Caco-2 (cell line): Measurements from ENCODE around the gene ASTN2. TPM values are rescaled to one million over a fixed set of nuclear protein-coding genes. Genes with fewer than 3 reads are reported as not detected.

ENCODE experiments used
- BruUV-seq: library from RNA; stranded (reverse); fragments of 400-500 nt; replicated peaks from 2 replicates; lab custom pipeline; 2021; lab: Mats Ljungman, UMichigan
- CTCF ChIA-PET: fragments of 300-600 bp; sonication (Branson Sonifier 250); formaldehyde crosslinking; loops from one replicate; lab custom pipeline; 2022; ENCODE audit warnings: antibody characterized with exemption; lab: Charles Lee
- POLR2A ChIA-PET: fragments of 300-600 bp; sonication (Branson Sonifier 250); formaldehyde crosslinking; loops from one replicate; lab custom pipeline; 2022; ENCODE audit warnings: antibody characterized with exemption; lab: Charles Lee
- DNase-seq, 2 experiments: peaks; one replicate each; pipeline versions ENCODE4 v3.0.0 to v3.0.0-alpha.2; 2020 to 2022
- H3K27me3 ChIP-seq: replicated peaks from 2 replicates; pipeline ENCODE4 v1.6.0; 2011; ENCODE audit warnings: low read length; ENCODE audit not compliant: control insufficient read depth, insufficient read depth
- H3K36me3 ChIP-seq: 2 replicates; pipeline ENCODE4 v1.5.1; 2011; ENCODE audit warnings: low read length; ENCODE audit not compliant: control insufficient read depth, insufficient read depth
- H3K4me1 ChIP-seq: fragments of 250-450 bp; sonication (Bioruptor Pico); 2 replicates; pipeline ENCODE4 v1.5.1; 2020; ENCODE audit warnings: mild to moderate bottlenecking
- H3K4me3 ChIP-seq: 2 replicates; pipeline ENCODE4 v1.5.1; 2011; ENCODE audit warnings: low read depth, mild to moderate bottlenecking, control low read depth, low read length
- H3K9me3 ChIP-seq: fragments of 250-450 bp; sonication (Bioruptor Pico); 2 replicates; pipeline ENCODE4 v1.5.1; 2020; ENCODE audit warnings: mild to moderate bottlenecking, moderate library complexity
- H3K27ac Mint-ChIP-seq: one replicate; pipeline ENCODE4 v1.8.0; 2022; ENCODE audit warnings: mixed read lengths; ENCODE audit not compliant: unreplicated experiment
- H3K27me3 Mint-ChIP-seq: one replicate; pipeline ENCODE4 v1.8.0; 2022; ENCODE audit warnings: mixed read lengths; ENCODE audit not compliant: insufficient read depth, unreplicated experiment
- H3K36me3 Mint-ChIP-seq: one replicate; pipeline ENCODE4 v1.8.0; 2022; ENCODE audit warnings: mild to moderate bottlenecking, mixed read lengths; ENCODE audit not compliant: insufficient read depth, unreplicated experiment
- H3K4me1 Mint-ChIP-seq: one replicate; pipeline ENCODE4 v1.8.0; 2022; ENCODE audit warnings: low read depth, mixed read lengths; ENCODE audit not compliant: unreplicated experiment
- H3K4me3 Mint-ChIP-seq: one replicate; pipeline ENCODE4 v1.8.0; 2022; ENCODE audit warnings: mild to moderate bottlenecking, moderate library complexity, mixed read lengths; ENCODE audit not compliant: unreplicated experiment
- H3K9me3 Mint-ChIP-seq: one replicate; pipeline ENCODE4 v1.8.0; 2022; ENCODE audit warnings: mixed read lengths; ENCODE audit not compliant: unreplicated experiment
- intact Hi-C: fragments of 100-400 bp; cut with micrococcal nuclease; formaldehyde crosslinking; loops from one replicate; pipeline ENCODE4 v1.10.0; 2022; ENCODE audit not compliant: unreplicated experiment
- total RNA-seq: library from RNA; stranded (reverse); gene quantifications from 2 replicates; pipeline ENCODE4 v1.2.3, GENCODE V29; 2022
- TF ChIP-seq, protein P1 (sequence below), 2 experiments: fragments of 200-600 bp in 1 of 2; IDR thresholded peaks; 1 replicate in 1 of 2; 2 replicates in 1 of 2; pipeline versions ENCODE4 v1.5.1 to v1.8.0; 2011 to 2022; ENCODE audit warnings: antibody characterized with exemption in 1 of 2, control low read depth in 1 of 2, inconsistent platforms in 1 of 2, low read depth in 1 of 2, low read length in 1 of 2, mild to moderate bottlenecking in 1 of 2, moderate library complexity in 1 of 2; ENCODE audit not compliant: insufficient read depth in 1 of 2, severe bottlenecking in 1 of 2, unreplicated experiment in 1 of 2

The ASTN2 gene
- total RNA-seq, 1 experiment from 2014 or later = 12.7 TPM

DNA sequence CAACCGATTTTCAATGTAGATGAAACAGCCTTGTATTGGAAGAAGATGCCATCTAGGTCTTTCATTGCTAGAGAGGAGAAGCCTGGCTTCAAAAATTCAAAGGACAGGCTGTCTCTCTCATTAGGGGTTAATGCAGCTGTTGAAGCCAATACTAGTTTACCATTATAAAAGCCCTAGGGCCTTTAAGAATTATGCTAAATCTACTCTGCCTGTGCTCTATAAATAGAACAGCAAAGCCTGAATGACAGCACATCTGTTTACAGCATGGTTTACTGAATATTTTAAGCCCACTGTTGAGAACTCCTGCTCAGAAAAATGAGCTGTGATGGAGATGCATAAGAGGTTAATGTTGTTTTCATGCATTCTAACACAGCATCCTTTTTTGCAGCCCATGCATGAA is 539.3 kb downstream of the ASTN2 start:
- no peaks in the 10 kb centered on the region for H3K36me3 Mint-ChIP-seq
- H3K9me3 ChIP-seq = peaks cover 15% of the 10 kb centered on the region
- H3K4me1 ChIP-seq = no peaks in the 10 kb centered on the region
- no peak for DNase-seq
- CTCF ChIA-PET = no interaction called here
- intact Hi-C loops = no loop called here
- no peak overlapping the region for H3K4me3 ChIP-seq
- no peaks in the 10 kb centered on the region for H3K36me3 ChIP-seq
- H3K4me3 Mint-ChIP-seq = no peak overlapping the region
- POLR2A ChIA-PET = no interaction called here
- peaks cover 9% of the 10 kb centered on the region for H3K9me3 Mint-ChIP-seq
- no TSS peak for BruUV-seq
- TF ChIP-seq, protein P1, sequence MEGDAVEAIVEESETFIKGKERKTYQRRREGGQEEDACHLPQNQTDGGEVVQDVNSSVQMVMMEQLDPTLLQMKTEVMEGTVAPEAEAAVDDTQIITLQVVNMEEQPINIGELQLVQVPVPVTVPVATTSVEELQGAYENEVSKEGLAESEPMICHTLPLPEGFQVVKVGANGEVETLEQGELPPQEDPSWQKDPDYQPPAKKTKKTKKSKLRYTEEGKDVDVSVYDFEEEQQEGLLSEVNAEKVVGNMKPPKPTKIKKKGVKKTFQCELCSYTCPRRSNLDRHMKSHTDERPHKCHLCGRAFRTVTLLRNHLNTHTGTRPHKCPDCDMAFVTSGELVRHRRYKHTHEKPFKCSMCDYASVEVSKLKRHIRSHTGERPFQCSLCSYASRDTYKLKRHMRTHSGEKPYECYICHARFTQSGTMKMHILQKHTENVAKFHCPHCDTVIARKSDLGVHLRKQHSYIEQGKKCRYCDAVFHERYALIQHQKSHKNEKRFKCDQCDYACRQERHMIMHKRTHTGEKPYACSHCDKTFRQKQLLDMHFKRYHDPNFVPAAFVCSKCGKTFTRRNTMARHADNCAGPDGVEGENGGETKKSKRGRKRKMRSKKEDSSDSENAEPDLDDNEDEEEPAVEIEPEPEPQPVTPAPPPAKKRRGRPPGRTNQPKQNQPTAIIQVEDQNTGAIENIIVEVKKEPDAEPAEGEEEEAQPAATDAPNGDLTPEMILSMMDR (IDR thresholded peaks at IDR 0.05; ENCODE audit: insufficient read depth in 1 of 2, low read depth in 1 of 2, low read length in 1 of 2, severe bottlenecking in 1 of 2, unreplicated experiment in 1 of 2) = no peak
- H3K27me3 ChIP-seq = no peaks in the 10 kb centered on the region
- no peaks in the 10 kb centered on the region for H3K4me1 Mint-ChIP-seq
- no peaks in the 10 kb centered on the region for H3K27me3 Mint-ChIP-seq
- H3K27ac Mint-ChIP-seq = no peak overlapping the region

- H3K27me3 Mint-ChIP-seq = no peaks in the 10 kb centered on the region
- no peaks in the 10 kb centered on the region for H3K27me3 ChIP-seq
- peaks cover 15% of the 10 kb centered on the region for H3K9me3 ChIP-seq
- ChIA-PET POLR2A (no interaction called here), CTCF (interaction anchor here (0.6 kb wide), 1 partner anchor 16 kb away, joined by 5 read pairs; no protein-coding TSS in a partner anchor)
- no peak overlapping the region for H3K4me3 Mint-ChIP-seq
- H3K4me1 Mint-ChIP-seq = no peaks in the 10 kb centered on the region
- no peaks in the 10 kb centered on the region for H3K36me3 Mint-ChIP-seq
- intact Hi-C loops = no loop called here
- no TSS peak for BruUV-seq
- H3K36me3 ChIP-seq = no peaks in the 10 kb centered on the region
- no peak for DNase-seq
- H3K27ac Mint-ChIP-seq = no peak overlapping the region
- TF ChIP-seq, protein P1 (IDR thresholded peaks at IDR 0.05; ENCODE audit: insufficient read depth in 1 of 2, low read depth in 1 of 2, low read length in 1 of 2, severe bottlenecking in 1 of 2, unreplicated experiment in 1 of 2) = no peak
- peaks cover 9% of the 10 kb centered on the region for H3K9me3 Mint-ChIP-seq
- H3K4me1 ChIP-seq = 0 out of 2 replicates have a peak, but pooled peaks cover 4% of the 10 kb centered on the region
- no peak overlapping the region for H3K4me3 ChIP-seq
Observed at GRCh38 chr9:116873937-116874914, 540.6 kb downstream of the ASTN2 start.

DNA sequence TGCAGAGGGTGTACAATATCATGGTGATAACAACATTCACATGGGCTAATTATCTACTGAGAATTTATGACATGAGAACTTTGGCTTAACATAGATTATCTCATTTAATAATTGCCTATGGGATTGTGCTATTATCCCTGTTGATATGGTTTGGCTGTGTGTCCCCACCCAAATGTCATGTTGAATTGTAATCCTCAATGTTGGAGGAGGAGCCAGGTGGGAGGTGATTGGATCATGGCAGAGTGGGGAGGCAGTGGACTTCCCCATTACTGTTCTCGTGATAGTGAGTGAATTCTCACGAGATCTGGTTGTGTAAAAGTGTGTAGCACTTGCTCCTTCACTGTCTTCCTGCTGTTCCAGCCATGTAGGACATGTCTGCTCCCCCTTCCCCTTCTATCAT is 541.4 kb downstream of the ASTN2 start:
- H3K4me1 ChIP-seq = peaks cover 4% of the 10 kb centered on the region; the same call in 1 of the 2 replicates
- H3K36me3 ChIP-seq = no peaks in the 10 kb centered on the region
- DNase-seq = no peak
- POLR2A ChIA-PET = no interaction called here
- peaks cover 9% of the 10 kb centered on the region for H3K9me3 Mint-ChIP-seq
- no peak overlapping the region for H3K27ac Mint-ChIP-seq
- H3K4me3 Mint-ChIP-seq = no peak overlapping the region
- intact Hi-C loops = no loop called here
- H3K4me1 Mint-ChIP-seq = no peaks in the 10 kb centered on the region
- H3K36me3 Mint-ChIP-seq = no peaks in the 10 kb centered on the region
- H3K4me3 ChIP-seq = no peak overlapping the region
- H3K9me3 ChIP-seq = peaks cover 15% of the 10 kb centered on the region
- H3K27me3 ChIP-seq = no peaks in the 10 kb centered on the region
- BruUV-seq = no TSS peak
- CTCF ChIA-PET = no interaction called here
- H3K27me3 Mint-ChIP-seq = no peaks in the 10 kb centered on the region
- TF ChIP-seq, protein P1 (IDR thresholded peaks at IDR 0.05; ENCODE audit: insufficient read depth in 1 of 2, low read depth in 1 of 2, low read length in 1 of 2, severe bottlenecking in 1 of 2, unreplicated experiment in 1 of 2) = no peak
